Astrocyte (in vitro differentiated cells and primary cell): ENCODE data around the gene STXBP1.

Source experiments
- CTCF ChIP-seq: IDR thresholded peaks from 2 replicates; pipeline ENCODE4 v1.5.1; 2011; ENCODE audit warnings: low read depth, mild to moderate bottlenecking, inconsistent platforms, low read length, moderate library complexity; ENCODE audit not compliant: insufficient read depth
- EZH2 ChIP-seq: IDR thresholded peaks from 2 replicates; pipeline ENCODE4 v1.6.1; 2012; ENCODE audit warnings: mild to moderate bottlenecking, low read length, inconsistent platforms; ENCODE audit not compliant: insufficient read depth

DNA sequence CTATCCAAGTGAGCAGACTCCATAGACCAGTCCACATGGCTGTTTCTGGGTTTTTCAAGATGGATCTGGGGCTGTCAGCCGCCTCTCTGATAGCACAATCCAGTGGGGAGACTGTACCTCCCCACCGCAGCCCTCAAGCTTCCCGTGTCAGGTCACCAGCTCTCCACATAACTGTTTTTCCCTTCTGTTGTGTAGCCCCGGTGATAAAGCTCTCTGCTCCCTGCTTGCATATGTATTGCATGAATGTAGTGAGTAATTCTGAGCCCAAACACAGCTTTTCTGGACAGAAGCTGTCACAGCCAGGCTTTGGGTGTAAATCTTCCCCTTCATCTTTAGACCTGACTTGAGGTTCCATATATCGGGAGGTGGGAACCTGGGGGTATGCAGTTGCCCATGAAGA, 71.6 kb downstream of the STXBP1 start:
- TF ChIP-seq CTCF (no peak), EZH2 (no peak)
